Stimulated activated CD8-positive, alpha-beta memory T cell treated with anti-CD3 and anti-CD28 coated beads, Interleukin-4, amount 100 ng/mL, for 24 hours (primary cell): Measurements from ENCODE around the gene GOT2.
"Not testable (repeated sequence)": the region's sequence is repeated elsewhere in the genome, so short reads cannot be mapped to it uniquely, and the experiment has no call there.

Experiments used
- DNase-seq: peaks from one replicate; pipeline ENCODE4 v3.0.0-alpha.2; 2020; ENCODE audit warnings: low read depth

GOT2 gene

GRCh38 chr16:58733671-58734458, at the start of gene GOT2:
Gene GOT2 (minus strand): TSS chr16:58734316. CDS start chr16:58734228, 88 bp downstream.
- DNase-seq: peak; percentile 73

- not testable (repeated sequence) for DNase-seq
Measured at GRCh38 chr16:58779291-58779690, 45.2 kb upstream of the GOT2 start.

GRCh38 chr16:58773870-58774269, 39.8 kb upstream of the GOT2 start:
- no peak for DNase-seq

- no peak for DNase-seq
Measured at GRCh38 chr16:58768145-58768544, 34.0 kb upstream of the GOT2 start.

GRCh38 chr16:58767581-58767980, 33.5 kb upstream of the GOT2 start:
- DNase-seq: no peak

- DNase-seq: no peak
Measured at GRCh38 chr16:58756650-58757332, 22.7 kb upstream of the GOT2 start.

GRCh38 chr16:58755989-58756649, 22.0 kb upstream of the GOT2 start:
- DNase-seq: peak; percentile 64

- no peak for DNase-seq
Measured at GRCh38 chr16:58753711-58754134, 19.6 kb upstream of the GOT2 start.

GRCh38 chr16:58744497-58744896, 10.4 kb upstream of the GOT2 start:
- no peak for DNase-seq

GRCh38 chr16:58741976-58742375, 7.9 kb upstream of the GOT2 start:
- no peak for DNase-seq

- DNase-seq: no peak
Measured at GRCh38 chr16:58741166-58741565, 7.0 kb upstream of the GOT2 start.

- DNase-seq: no peak
Measured at GRCh38 chr16:58738672-58739296, 4.7 kb upstream of the GOT2 start.

GRCh38 chr16:58736341-58736740, 2.2 kb upstream of the GOT2 start:
- DNase-seq: not testable (repeated sequence)

GRCh38 chr16:58734459-58734787, 307 bp upstream of the GOT2 start:
- DNase-seq: no peak

- DNase-seq: no peak
Measured at GRCh38 chr16:58733248-58733670, 857 bp downstream of the GOT2 start.

- no peak for DNase-seq
Measured at GRCh38 chr16:58732545-58733247, 1.4 kb downstream of the GOT2 start.

- DNase-seq: no peak
Measured at GRCh38 chr16:58730724-58731370, 3.3 kb downstream of the GOT2 start.

- DNase-seq: no peak
Measured at GRCh38 chr16:58727796-58728568, 6.1 kb downstream of the GOT2 start.

- no peak for DNase-seq
Measured at GRCh38 chr16:58727028-58727781, 6.9 kb downstream of the GOT2 start.

- DNase-seq: no peak
Measured at GRCh38 chr16:58723109-58723508, 11.0 kb downstream of the GOT2 start.
